NOMO-1 treated with DMSO at 0.1 percent for 48 hours (cell line): Measurements from ENCODE around the gene FBXO3.
"Not testable (repeated sequence)": the region's sequence is repeated elsewhere in the genome, so short reads cannot be mapped to it uniquely, and the experiment has no call there.

Experiments
- DNase-seq: peaks from one replicate; lab custom pipeline; 2025; ENCODE audit not compliant: unreplicated experiment; lab: John Stamatoyannopoulos, UW

Gene FBXO3

DNA sequence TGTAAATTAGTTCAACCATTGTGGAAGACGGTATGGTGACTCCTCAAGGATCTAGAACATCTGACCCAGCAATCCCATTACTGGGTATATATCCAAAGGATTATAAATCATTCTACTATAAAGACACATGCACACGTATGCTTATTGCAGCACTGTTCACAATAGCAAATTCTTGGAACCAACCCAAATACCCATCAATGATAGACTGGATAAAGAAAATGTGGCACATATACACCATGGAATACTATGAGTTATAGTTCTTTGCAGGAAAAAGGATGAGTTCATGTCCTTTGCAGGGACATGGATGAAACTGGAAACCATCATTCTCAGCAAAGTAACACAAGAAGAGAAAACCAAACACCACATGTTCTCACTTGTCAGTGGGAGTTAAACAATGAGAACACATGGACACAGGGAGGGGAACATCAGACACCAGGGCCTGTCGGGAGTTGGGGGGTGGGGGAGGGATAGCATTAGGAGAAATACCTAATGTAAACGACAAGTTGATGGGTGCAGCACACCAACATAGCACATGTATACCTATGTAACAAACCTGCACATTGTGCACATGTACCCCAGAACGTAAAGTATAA, 45.2 kb downstream of the FBXO3 start:
- not testable (repeated sequence) for DNase-seq

DNA sequence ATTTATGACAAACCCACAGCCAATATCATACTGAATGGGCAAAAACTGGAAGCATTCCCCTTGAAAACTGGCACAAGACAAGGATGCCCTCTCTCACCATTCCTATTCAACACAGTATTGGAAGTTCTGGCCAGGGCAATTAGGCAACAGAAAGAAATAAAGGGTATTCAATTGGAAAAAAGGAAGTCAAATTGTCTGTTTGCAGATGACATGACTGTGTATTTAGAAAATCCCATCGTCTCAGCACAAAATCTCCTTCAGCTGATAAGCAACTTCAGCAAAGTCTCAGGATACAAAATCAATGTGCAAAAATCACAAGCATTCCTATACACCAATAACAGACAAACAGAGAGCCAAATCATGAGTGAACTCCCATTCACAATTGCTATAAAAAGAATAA, 46.8 kb downstream of the FBXO3 start:
- not testable (repeated sequence) for DNase-seq

DNA sequence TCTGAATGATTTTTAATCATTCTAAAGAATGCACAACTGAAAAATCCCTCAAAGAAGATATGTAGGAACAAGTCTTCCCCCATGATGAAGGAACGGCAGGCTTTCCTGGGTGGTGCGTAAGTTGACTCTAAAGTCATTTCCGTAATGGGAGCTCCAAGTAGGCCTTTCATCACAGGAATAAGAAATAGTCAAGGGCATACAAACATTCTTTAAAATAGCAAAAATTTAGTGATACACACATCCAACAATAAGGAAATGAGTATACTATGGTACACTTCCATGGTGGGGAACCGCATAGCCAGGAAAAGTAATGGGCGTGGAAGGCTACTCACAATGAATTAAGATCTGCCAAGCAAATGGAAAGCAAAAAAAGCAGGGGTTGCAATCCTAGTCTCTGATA, 48.8 kb downstream of the FBXO3 start:
- no peak for DNase-seq

DNA sequence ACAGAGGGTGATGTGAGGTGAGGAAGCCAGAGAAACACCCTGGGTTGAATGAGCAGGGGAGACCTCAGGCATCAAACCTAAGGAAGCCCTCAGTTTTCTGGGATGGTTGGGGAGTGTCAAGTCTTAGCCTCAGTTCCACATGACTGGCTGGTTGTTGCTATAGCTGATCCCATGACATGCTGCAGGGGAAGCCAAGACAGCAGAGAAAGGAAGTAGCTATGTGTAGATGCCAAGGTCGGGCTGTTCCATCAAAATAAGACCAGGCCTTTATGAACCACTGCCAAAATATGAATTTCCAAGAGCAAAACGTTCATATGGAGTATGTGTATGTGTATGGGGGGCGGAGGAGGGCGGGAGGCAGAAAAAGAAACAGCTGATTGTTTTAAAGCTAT, 49.7 kb downstream of the FBXO3 start:
- no peak for DNase-seq

DNA sequence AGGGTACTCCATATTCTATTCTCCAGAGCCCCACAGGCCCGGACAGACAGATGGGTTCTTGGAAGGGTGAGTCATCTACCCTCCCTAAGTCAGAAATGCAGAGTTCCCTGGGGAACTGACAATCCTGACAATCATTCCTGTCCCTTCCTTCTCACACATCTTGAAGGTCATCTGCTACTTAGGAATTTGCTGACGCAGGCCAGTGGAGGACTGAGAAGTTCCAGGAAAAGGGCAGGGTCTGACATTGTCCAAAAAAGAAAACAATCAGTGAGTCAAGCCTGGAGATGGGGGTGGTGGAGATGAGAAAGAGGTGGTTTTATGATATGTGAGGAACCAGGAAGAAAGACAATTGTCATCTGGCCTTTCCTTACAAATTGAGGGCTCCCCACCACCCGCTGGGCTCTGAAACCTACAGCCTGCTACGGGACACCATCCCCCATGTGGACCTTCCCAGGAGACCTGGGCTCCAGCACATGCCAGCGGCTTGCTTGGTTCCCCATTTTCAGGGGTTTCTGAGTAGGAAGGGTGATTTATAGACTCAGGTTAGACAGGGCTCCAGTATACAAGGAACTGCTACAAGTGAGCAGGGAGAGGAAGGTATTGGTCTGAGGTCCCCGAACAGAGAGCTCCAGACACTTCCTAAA, 51.0 kb downstream of the FBXO3 start:
- DNase-seq = peak; percentile 64

DNA sequence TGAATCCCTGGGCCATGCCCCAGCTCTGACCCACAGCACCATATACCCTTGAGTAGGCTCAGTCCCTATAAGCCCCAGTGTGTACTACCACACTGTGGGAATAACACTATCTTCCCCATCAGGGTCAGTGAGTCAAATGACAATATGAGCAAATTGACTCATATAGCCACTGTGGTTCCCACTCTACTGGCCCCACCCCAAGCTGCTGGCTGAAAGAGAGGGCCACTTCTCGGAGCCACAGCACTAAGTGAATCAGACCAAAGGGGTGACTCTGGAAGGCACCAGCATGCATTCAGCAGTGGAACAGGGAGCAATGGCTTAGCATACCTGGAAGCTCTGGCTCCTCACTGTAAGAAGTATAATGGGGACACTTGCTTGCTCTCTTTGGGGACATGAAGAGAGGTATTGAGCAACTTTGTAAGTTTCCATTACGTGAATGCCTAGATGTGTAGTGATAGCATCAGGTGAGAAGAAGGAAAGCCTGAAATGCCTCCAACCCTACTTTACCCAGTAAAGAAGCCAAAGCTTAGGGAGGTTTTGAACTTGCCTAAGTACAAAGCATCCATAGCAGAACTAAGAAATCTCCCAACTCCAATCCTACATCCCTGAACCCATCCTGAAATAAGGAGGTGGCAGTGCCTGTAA, 51.6 kb downstream of the FBXO3 start:
- no peak for DNase-seq

DNA sequence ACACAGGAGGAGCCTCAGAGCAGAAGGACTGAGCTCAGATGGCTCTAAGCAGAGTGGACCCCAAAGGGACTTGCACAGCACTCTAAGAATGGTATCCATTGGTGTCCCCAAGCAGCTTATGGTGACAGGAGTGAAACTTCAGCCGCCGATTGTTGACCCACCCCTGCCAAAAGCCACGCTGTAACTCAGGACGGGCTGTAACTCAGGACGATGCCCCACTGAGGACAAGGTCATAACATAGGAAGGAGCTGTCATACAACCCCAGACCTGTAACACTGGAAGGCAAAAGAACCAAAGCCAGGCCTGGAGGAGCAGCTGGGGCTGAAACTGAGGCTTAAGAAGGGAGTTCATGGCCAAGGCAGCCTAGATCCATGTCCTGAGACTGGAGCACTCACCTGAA, 52.3 kb downstream of the FBXO3 start:
- no peak for DNase-seq

DNA sequence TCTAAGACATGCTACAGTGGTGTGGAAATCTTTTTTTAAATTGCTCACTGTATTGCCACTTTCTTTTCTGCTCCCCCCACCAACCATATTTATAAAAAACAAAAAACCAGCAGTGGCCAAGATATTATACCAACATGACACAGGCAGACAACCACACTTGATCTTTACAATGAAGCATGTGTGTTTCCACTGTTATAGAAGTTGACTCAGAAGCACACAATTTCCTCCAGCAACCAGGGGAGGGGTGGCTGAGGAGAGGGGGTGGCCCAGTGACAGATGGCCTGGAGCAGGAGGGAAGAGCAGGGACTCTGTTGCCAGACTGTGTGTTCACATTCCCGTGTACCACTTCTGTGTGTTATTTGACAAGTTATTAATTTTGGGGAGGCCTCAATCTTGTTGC, 52.9 kb downstream of the FBXO3 start:
- no peak for DNase-seq

DNA sequence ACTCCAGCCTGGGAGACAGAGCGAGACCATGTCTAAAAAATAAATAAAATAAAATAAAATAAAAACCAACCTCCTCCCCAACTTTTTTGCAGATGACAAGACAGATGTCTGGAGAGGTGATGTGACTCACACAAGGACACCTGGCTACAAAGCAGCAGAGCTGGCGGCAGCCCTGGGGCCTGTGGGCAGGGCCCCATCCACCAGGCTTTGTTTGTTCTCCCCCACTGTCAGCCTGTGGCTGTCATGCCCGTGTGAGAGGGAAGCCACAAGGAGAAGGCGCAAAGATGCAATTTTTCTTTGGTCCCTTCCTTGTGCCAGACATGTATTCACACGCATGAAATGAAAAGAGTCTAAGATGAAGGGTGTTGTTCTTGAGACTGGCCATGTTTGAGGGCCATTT, 54.7 kb downstream of the FBXO3 start:
- no peak for DNase-seq

DNA sequence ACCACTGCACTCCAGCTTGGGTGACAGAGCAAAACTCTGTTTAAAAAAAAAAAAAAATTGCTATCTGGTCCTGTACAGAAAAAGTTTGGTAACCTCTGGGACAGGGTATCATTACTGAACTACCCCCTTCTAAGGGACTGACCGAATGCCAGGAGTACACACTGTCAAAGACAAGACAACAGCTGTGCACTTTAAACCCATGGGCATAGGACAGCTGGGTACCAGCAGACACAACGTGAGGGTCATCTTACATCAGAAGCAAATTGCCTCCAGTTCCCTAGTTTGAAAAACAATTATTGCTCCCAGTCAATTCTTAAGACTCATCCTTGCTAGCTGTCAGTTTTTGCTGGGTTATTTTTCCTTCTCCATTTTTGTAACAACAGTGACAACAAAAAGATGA, 55.9 kb downstream of the FBXO3 start:
- DNase-seq = no peak

DNA sequence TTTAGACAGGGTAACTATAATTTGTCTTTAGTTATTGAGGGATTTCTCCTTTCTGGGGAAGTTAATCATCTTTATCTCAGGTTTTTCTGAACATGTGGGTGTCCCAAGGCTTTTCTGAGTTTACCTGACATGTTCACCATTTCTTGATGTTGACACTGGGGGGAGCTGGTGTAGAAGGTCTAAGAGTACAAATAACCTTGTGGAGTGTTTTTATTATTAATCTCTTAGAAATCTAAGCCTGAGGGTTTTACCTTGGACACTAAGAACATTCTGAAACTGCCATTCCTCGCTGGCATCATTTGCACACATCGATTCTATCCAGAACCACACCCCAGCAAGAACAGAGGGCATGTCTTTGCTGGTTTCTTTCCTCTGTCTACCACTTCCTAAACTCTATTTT, 58.1 kb downstream of the FBXO3 start:
- no peak for DNase-seq

DNA sequence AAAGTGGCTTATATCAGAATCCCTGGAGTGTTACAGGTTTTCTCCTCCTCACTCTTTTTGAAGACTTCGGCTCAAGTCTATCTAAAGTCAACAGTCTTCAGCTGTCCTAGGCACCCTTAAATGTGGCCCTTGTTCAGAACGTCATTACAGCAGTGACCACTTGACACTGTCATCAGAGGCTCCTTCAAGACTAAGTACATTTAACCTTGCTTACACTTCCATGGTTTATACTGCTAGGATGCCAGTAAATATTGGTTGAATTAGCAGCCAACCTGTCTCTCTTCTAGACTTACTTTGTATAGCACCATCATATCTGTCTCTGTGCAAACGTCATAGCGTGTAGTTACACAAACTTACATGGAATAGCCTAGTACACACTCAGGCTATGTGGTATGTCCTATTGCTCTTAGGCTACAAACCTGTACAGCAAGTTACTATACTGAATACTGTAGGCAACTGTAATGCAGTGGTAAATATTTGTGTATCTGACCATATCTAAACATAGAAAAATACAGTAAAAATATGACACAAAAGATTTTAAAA, 60.4 kb downstream of the FBXO3 start:
- DNase-seq = no peak

DNA sequence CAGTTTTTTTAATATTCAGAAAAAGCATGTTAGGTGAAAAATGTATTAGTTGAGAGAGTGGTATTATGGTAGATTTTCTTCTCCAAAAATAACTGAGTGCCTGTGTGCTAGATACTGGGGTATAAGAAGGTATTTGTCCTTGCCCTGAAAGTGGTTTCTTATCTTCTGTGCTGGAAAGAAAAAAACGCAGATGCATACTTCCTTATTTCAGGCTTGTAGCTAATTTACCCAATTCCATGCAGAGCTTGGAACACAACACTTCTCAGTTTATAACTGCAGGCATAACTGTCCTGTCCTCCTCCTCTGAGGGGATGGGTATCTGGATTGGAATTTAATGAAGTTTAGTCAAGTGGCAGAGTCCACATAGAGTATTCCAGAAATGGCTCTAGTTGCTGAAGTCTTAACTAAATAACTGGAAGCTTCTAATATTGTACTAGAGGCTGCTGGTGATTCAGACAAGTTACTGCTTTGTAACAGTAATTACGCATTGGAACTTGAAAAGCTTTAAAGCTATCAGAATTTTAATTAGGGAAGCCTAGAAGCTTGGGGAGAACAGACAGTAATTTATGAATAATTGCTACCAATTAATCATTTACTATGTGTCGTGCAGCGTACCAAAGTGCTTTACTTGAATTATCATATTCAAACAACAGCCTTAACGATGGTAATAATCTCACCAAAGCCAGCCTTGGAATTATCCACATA, 61.0 kb downstream of the FBXO3 start:
- no peak for DNase-seq

DNA sequence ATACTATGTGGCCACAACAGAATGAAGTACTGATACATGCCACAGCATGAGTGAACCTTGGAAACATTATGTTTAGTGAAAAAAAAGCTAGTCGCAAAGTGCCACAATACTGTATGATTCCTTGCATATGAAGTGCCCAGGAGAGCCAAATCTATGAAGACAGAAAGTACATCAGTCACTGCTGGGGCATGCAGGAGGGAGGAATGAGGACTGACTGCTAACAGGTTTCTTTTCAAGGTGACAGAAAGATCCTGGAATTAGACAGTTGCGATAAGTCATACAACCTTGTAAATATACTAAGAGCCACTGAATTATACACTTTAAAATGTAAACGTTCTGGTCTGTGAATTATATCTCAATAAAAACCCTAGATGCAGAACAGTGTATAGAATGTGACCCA, 61.9 kb downstream of the FBXO3 start:
- DNase-seq = no peak

DNA sequence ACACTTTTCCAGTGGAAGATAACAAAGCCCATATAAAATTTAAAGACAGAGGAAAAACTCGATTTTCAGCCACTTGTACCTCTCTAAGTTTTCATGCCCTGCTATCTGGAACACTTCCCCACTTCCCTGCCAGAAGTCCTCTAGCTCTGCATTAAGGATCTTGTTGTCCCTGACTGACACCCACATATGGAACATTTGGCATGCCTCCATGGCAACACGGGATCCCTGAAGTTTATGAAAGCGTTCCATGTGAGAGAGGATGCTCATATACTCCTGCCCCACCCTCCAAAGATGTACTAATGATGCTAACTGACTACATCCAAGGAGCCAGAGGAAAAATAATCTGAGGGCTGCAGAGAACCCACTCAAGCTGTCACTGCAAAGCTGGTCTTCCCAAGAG, 64.9 kb downstream of the FBXO3 start:
- DNase-seq = no peak

DNA sequence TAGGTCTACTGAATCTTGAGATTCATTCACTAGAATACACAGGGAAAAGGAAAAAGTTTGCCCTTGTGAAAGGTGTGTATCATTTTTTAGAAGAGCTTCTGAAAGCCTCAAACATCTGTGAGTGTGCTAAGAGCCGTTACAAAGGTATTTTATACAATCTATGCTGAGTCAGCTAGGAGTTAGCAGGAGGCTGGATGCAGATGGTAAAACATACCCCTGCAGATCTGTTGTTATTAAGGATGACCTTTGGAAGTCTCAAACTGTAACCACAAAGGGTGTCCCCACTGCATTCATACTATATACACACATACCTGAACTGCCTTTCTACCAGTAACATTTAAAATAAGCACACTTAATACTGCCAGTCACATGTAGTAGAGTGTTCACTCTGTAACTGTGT, 65.3 kb downstream of the FBXO3 start:
- DNase-seq = no peak

DNA sequence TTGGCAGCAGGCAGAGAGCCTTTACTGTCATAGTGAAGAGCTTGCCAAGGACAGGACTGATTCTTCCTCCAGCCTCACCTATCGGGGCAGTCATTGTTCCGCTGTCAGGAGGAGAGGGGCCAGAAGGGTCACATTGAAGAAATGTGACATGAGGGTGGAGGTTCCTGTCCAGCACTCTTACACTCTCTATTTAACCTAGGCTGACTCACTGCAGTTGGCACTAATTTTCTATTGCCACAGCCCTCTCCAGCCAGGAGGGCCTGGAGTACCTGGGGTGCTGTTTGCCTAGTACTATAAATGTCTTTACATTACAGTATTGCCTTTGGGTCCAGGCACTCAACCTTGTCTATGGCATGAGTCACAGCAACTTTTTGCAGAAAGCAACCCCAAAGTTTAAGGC, 66.5 kb downstream of the FBXO3 start:
- DNase-seq = not testable (repeated sequence)

DNA sequence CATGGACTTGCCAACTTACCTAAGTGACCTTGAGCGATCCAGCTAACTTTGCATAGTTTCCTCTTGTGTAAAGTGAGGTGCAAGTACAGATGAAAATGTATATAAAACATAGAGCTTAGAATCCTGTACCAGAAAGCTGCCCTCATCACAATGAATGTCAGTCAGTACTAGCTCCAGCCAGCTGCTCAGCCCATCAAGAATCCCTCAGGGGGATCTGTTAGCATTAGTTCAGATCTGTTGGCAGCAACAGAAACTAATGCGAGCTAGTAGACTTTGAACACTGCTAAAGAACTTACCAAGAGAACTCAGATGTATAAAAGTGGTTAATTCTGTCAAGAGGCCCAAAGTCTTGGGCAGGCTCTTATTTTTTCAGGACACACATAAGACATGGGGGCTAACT, 67.4 kb downstream of the FBXO3 start:
- DNase-seq = no peak

DNA sequence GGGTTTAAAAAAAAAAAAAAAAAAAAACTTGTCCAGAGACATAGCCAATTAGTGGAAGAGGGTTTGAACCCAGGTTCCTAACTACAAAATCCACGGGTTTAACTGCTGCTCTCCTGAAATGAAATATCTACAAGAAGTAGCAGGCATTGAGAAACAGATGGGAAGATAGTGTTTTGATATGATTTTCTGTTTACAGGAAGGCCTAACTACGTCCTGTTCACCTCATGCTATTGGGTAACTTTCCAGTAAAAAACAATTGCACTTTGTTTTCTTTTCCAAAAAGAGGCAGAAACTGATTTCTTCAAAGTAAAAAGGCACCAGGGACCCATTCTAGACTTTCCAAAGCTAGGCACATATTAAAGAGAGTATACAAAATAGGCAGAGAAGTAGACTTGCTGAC, 67.8 kb downstream of the FBXO3 start:
- DNase-seq = no peak

DNA sequence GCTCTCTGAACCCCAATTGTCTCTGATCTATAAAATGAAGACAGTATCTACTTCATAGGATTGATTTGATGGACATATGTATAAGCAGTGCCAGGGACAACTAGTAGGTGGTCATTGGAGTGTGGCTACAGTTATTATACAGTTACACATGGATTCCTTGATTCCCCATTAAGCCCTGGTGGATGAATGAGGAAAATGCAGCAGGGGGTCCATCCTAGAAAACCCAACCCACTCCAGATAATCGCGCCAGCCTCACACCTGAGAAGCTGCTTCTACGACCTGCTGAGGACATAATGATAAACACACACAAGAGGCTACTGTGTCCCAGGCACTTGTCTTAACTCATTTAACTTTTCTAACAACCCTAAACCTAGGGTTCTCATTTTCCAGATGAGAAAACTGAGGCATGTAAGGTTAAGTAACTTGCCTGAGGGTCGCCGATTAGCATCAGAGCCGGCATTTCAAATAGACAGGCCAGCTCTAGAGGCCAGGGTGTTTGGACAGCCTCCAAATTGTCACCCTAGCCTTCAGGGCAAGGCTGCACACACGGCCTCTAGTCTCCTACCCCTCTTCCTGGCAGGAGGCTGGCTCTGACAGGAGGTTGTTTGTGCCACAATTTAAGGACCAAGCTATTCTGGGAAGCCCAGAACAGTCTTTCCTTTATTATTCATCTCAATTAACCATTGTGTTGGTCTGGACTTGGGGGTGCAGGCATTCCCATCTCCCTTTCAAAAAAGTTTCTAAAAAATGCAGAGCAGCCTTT, 69.9 kb downstream of the FBXO3 start:
- DNase-seq = no peak

DNA sequence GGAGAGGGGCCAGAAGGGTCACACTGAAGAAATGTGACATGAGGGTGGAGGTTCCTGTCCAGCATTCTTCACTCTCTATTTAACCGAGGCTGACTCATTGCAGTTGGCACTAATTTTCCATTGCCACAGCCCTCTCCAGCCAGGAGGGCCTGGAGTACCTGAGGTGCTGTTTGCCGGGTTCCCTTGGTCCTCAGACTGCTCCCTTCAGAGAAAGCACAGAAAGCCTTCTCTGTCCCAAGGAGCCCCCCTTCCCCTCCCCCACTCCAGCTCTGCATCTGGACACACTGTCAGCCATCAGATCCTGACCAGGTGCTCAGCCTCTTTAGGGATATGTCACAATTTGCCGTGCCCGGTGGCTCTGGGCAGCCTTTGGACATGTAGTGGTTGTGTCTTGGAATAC, 70.5 kb downstream of the FBXO3 start:
- DNase-seq = no peak
